GM20000 (cell line): Measurements from ENCODE around the gene PDPK1.
A peak's percentile ranks its signal among the peaks of the same experiment; 100 is the strongest.

ENCODE experiments used
- DNase-seq: peaks from one replicate; pipeline ENCODE4 v3.0.0; 2012; ENCODE audit warnings: low spot score
- TF ChIP-seq, protein P1 (sequence below): IDR thresholded peaks from 2 replicates; pipeline ENCODE4 v1.5.1; 2012; ENCODE audit warnings: mild to moderate bottlenecking, control low read depth; ENCODE audit errors: extremely low read depth, missing control alignments

PDPK1 gene

DNA sequence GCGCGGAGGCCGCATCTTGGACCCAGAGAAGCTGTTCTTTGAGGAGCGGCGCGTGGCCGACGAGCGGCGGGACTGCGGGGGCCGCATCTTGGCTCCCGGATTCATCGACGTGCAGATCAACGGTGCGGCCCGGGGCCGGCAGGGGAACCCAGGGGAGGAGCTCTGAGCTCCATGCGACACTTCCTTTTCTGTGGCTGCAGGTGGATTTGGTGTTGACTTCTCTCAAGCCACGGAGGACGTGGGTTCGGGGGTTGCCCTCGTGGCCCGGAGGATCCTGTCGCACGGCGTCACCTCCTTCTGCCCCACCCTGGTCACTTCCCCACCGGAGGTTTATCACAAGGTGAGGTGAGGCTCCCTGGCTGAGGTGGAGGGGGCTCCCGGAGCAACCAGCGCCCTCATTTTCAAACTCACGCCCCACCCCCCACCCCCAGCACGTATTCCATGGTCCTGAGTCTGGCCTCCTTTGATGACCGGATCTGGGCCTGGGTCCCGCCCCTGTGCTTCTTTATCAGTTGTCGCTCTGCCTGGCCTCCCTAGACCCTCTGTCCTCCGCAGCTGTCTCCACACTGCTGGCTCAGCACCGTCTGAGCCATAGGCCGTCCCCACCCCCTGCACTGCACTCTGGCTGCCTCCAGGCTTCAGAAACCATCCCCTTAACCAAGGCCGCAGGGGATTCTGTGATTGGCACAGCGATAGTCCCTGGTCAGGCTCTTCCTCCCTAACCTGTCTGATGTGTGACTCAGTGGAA lies 16.9 kb upstream of the PDPK1 start:
- TF ChIP-seq, protein P1, sequence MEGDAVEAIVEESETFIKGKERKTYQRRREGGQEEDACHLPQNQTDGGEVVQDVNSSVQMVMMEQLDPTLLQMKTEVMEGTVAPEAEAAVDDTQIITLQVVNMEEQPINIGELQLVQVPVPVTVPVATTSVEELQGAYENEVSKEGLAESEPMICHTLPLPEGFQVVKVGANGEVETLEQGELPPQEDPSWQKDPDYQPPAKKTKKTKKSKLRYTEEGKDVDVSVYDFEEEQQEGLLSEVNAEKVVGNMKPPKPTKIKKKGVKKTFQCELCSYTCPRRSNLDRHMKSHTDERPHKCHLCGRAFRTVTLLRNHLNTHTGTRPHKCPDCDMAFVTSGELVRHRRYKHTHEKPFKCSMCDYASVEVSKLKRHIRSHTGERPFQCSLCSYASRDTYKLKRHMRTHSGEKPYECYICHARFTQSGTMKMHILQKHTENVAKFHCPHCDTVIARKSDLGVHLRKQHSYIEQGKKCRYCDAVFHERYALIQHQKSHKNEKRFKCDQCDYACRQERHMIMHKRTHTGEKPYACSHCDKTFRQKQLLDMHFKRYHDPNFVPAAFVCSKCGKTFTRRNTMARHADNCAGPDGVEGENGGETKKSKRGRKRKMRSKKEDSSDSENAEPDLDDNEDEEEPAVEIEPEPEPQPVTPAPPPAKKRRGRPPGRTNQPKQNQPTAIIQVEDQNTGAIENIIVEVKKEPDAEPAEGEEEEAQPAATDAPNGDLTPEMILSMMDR = no peak
- peak; percentile 73 for DNase-seq

DNA sequence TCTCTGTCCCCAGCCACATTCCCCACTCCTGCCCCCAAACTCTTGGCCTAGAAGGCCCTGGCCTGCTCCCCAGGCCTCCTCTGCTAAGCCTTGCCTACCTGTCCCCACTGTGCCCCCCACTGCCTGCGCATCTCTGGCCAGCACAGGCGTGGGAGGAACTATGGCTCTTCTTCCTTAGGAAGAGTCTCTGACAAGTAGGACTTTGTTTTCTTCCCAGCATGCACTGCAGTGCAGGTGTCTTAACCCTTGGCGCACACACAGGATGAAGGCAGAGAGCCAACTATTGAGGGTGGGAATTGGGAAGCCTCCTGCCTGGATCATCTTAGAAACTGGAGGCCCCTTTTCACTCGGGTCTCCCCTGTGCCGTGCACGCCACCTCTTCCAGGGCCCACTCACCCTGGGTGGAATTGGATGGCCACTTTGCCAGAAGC lies 14.0 kb upstream of the PDPK1 start:
- TF ChIP-seq, protein P1 = no peak
- no peak for DNase-seq

DNA sequence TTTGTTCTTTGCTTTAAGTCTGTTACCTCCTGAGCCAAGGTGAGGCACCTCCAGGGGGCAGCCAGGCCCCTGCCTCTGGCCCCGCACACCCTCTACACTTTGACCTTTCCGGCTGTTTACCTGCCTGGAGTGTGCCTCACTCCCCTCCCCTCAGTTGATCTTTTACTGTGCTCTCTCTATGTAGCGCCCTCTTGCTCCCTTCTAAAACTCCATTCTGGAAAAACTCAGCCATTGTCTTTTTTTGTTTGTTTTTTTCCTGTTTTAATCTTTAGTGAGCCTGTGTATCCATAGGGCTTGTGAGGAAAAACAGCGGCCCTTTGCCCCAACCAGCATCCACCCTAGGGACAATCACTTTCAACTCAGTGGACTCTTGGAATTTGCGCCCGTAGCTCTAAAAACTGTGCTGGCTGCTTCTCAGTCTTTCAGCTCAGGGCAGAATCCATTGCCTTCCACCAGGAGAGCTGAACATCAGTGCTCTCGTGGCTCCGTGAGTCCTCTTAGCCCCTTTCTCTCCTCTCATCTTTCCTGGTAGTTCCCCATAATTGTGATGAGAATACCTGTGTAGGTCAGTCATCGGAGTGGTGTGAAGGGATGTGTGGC lies 13.4 kb upstream of the PDPK1 start:
- DNase-seq = no peak
- TF ChIP-seq, protein P1 = no peak

DNA sequence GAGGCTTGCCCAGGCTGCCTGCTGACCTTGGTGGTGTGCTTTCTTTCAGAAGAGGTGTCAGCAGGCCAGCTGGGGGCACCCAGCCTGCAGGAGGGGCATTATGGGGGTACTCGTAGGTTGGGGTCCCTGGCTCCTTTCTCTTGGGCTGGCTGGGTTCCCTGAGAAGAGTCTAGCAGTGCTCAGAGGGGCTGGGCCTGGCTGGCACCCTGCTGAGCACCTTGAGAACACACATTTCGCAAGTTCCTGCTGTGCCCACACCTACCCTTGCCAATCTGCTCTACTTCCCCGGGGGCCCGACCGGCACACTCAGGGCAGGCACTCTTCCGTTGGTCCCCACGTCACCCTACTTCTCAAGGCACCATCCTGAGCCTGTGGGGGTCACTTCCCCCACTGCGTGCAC lies 11.7 kb upstream of the PDPK1 start:
- no peak for DNase-seq
- TF ChIP-seq, protein P1 = no peak

DNA sequence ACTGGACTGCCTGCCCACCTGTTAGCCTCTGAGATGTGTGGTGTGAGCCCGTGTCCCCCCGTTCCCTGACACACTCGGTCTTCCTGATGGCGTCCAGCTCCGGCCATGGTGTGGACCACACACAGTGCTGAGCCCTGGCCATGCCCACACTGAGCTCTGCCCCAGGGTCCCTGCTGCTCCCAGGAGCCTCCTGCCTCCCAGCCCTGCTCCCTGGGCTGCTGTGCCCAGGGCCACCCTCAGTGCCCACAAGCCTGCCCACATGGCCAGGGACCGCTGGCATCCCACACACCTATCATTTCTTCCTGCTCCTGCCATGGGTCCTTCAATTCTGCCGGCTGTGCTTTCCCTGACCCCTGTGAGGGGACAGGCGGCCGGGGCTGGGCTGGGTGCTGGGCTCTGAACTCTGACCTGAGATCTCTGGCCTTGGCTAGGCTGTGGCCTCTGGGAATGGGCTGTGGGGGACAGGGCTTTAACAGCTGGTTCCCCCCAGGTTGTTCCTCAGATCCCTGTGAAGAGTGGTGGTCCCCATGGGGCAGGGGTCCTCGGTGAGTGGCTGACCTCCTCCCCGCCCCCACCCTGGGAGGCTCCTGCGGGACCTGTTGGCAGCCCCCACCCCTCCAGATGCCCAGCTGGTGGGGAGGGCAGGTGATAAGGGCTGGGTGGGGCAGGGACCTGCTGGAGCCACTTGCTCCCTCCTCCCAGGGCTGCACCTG lies 10.6 kb upstream of the PDPK1 start:
- no peak for DNase-seq
- TF ChIP-seq, protein P1 = no peak

DNA sequence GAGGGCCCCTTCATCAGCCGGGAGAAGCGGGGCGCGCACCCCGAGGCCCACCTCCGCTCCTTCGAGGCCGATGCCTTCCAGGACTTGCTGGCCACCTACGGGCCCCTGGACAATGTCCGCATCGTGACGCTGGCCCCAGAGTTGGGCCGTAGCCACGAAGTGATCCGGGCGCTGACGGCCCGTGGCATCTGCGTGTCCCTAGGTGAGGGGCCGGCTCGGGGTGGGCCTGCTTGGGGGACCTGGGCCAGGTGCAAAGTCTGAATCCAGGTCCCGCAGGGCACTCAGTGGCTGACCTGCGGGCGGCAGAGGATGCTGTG lies 10.1 kb upstream of the PDPK1 start:
- TF ChIP-seq, protein P1 = no peak
- no peak for DNase-seq
